K562 (cell line): Measurements from ENCODE around the gene XYLB. TPM values are rescaled to one million over a fixed set of nuclear protein-coding genes. Genes with fewer than 3 reads are reported as not detected.

Experiments
- ELF2 ChIP-seq: fragments of 250-450 bp; sonication (Bioruptor Pico); IDR thresholded peaks from 2 replicates; pipeline ENCODE4 v1.5.0; 2021; ENCODE audit warnings: mild to moderate bottlenecking
- EP400 ChIP-seq: fragments of 450-650 bp; IDR thresholded peaks from 2 replicates; pipeline ENCODE4 v1.6.1; 2017; ENCODE audit warnings: antibody characterized with exemption, mild to moderate bottlenecking, moderate library complexity
- KDM4B ChIP-seq, 2 experiments: fragments of 450-650 bp in 1 of 2; sonication (generic) in 1 of 2; IDR thresholded peaks; 2 replicates each; pipeline ENCODE4 v1.6.1; 2016 to 2017; ENCODE audit warnings: borderline replicate concordance in 2 of 2, antibody characterized with exemption in 1 of 2, low read depth in 1 of 2, mild to moderate bottlenecking in 1 of 2
- MTF1 ChIP-seq: fragments of 250-450 bp; sonication (Bioruptor Pico); IDR thresholded peaks from 2 replicates; pipeline ENCODE4 v1.9.0; 2021; ENCODE audit warnings: moderate library complexity, mild to moderate bottlenecking, inconsistent platforms, borderline replicate concordance
- PRPF4 ChIP-seq: fragments of 200-400 bp; formaldehyde crosslinking; IDR thresholded peaks from one replicate; pipeline ENCODE4 v1.6.1; 2017; ENCODE audit warnings: low read length, low read depth, mild to moderate bottlenecking; ENCODE audit not compliant: insufficient read depth, poor library complexity, severe bottlenecking
- SREBF2 ChIP-seq: sonication (generic); formaldehyde crosslinking; IDR thresholded peaks from 2 replicates; pipeline ENCODE4 v1.4.0; 2020; ENCODE audit warnings: mild to moderate bottlenecking, missing genetic modification reagents
- TBP ChIP-seq: optimal IDR thresholded peaks from 2 replicates; pipeline ENCODE3; 2011; ENCODE audit warnings: low read depth, low read length, improper control_type of control experiment
- ZBED1 ChIP-seq: IDR thresholded peaks from 2 replicates; pipeline ENCODE4 v1.6.1; 2014
- ZNF24 ChIP-seq: fragments of 450-650 bp; IDR thresholded peaks from 2 replicates; pipeline ENCODE4 v1.6.1; 2016
- polyA plus RNA-seq, 8 experiments: library from polyadenylated mRNA; depleted of rRNA in 4 of 8; stranded (reverse) in 5 of 8; unstranded in 3 of 8; fragments of >200 nt; fragmentation: Nextera tagmentation in 2 of 8; fragmentation: Illumina TruSeq in 1 of 8; extraction: Ambion mirVana in 2 of 8; extraction: Trizol in 1 of 8; gene quantifications; 2 replicates each; pipeline versions ENCODE4 v1.2.1 to v1.2.3, GENCODE V29; 2011 to 2014; ENCODE audit warnings: inconsistent platforms in 1 of 8, missing spikeins in 1 of 8
- total RNA-seq, 7 experiments: library from RNA; depleted of rRNA in 6 of 7; stranded (reverse); fragments of >200 nt in 6 of 7; fragmentation: Illumina TruSeq in 2 of 7; extraction: Trizol in 2 of 7; gene quantifications; 2 replicates each; pipeline versions ENCODE4 v1.2.1 to v1.2.3, GENCODE V29; 2011 to 2021; ENCODE audit warnings: low replicate concordance in 1 of 7
- TF ChIP-seq, protein P1 (sequence below): sonication (generic); IDR thresholded peaks from 2 replicates; pipeline ENCODE4 v1.6.1; 2016
- TF ChIP-seq, protein P2 (sequence below), 2 experiments: fragments of 450-650 bp in 1 of 2; sonication (generic) in 1 of 2; formaldehyde crosslinking; conservative IDR thresholded peaks; 2 replicates each; pipeline versions ENCODE4 v1.4.0 to v1.8.1; 2020 to 2022; ENCODE audit warnings: mild to moderate bottlenecking in 1 of 2, missing genetic modification reagents in 1 of 2
- TF ChIP-seq, protein P3 (sequence below): IDR thresholded peaks from 3 replicates; pipeline ENCODE4 v1.6.1; 2011; ENCODE audit warnings: borderline replicate concordance, mild to moderate bottlenecking; ENCODE audit not compliant: insufficient read length, insufficient read depth
- TF ChIP-seq, protein P4 (sequence below): fragments of 150-350 bp; conservative IDR thresholded peaks from 2 replicates; pipeline ENCODE4 v1.6.1; 2014; ENCODE audit warnings: low read length
- TF ChIP-seq, protein P5 (sequence below): fragments of 250-450 bp; sonication (Bioruptor Pico); IDR thresholded peaks from 2 replicates; pipeline ENCODE4 v1.4.0; 2020; ENCODE audit warnings: mild to moderate bottlenecking
- TF ChIP-seq, protein P6 (sequence below): fragments of 150-350 bp; IDR thresholded peaks from 2 replicates; pipeline ENCODE4 v1.6.1; 2014; ENCODE audit warnings: low read depth, mild to moderate bottlenecking, low read length, borderline replicate concordance

XYLB gene
- total and polyA plus RNA-seq, 9 of the 15 experiments (the other 6 are each of a cell fraction or from before 2014, with no cell fraction given), result 4.0 to 20.2 (median 13.2) TPM

DNA sequence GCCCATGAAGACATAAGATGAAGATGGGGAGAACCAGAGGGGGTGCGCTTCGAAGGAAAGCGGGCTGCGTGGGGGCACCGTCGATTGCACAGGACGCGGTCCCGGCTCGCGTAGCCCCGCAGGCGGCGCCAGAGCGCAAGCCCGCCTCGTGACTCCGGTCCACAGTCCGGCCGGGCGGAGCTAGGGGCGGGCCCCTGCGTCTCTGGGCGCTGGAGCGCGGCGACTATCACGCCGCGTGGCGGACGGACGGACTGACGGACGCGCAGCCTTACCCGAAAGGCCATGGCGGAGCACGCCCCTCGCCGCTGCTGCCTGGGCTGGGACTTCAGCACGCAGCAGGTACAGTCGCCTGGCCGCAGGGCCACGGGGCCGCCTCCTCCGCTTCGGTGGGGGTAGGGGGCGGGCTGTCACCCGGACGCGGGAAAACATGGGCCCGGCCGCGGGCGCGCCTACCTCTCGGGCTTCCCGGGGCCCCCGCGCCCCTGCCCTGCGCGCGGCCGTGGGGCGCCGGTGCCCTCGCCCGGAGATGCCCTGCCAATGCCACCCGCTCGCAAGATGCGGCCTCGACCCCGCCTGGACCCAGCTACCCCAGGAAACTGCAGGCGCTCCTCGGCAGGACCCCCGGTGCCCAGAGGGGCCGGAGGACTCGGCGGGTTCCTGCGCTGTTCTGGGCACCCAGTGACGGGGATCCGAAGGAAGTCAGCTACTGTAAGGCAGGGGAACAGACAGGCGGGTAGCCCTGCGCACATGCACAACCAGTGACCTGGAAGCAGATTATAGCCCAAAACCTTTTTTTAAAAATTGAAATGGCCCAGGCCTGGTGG is at the start of gene XYLB (continued):
- TF ChIP-seq SREBF2 (no peak), EP400 (peak; percentile 95), PRPF4 (no peak), TBP (peak; percentile 45), ZBED1 (peak; percentile 46; the same call in 1 of the 2 replicates), ZNF24 (peak; percentile 75; the same call in 1 of the 2 replicates), MTF1 (CRISPR knock-in tag) (no peak), KDM4B (IDR thresholded peaks at IDR 0.05; ENCODE audit: borderline replicate concordance in 2 of 2, low read depth in 1 of 2) (peak in 1 of 2 experiments; percentile 79; a peak in 1 of 4 replicates), ELF2 (CRISPR knock-in tag) (no peak)
- TF ChIP-seq, protein P1, sequence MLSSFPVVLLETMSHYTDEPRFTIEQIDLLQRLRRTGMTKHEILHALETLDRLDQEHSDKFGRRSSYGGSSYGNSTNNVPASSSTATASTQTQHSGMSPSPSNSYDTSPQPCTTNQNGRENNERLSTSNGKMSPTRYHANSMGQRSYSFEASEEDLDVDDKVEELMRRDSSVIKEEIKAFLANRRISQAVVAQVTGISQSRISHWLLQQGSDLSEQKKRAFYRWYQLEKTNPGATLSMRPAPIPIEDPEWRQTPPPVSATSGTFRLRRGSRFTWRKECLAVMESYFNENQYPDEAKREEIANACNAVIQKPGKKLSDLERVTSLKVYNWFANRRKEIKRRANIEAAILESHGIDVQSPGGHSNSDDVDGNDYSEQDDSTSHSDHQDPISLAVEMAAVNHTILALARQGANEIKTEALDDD, result no peak
- TF ChIP-seq, protein P2, sequence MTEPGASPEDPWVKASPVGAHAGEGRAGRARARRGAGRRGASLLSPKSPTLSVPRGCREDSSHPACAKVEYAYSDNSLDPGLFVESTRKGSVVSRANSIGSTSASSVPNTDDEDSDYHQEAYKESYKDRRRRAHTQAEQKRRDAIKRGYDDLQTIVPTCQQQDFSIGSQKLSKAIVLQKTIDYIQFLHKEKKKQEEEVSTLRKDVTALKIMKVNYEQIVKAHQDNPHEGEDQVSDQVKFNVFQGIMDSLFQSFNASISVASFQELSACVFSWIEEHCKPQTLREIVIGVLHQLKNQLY (CRISPR knock-in tag; conservative IDR thresholded peaks at IDR 0.05), result peak in 1 of 2 experiments; percentile 94; a peak in 2 of 4 replicates
- TF ChIP-seq, protein P3, sequence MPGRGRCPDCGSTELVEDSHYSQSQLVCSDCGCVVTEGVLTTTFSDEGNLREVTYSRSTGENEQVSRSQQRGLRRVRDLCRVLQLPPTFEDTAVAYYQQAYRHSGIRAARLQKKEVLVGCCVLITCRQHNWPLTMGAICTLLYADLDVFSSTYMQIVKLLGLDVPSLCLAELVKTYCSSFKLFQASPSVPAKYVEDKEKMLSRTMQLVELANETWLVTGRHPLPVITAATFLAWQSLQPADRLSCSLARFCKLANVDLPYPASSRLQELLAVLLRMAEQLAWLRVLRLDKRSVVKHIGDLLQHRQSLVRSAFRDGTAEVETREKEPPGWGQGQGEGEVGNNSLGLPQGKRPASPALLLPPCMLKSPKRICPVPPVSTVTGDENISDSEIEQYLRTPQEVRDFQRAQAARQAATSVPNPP, result no peak
- TF ChIP-seq, protein P4, sequence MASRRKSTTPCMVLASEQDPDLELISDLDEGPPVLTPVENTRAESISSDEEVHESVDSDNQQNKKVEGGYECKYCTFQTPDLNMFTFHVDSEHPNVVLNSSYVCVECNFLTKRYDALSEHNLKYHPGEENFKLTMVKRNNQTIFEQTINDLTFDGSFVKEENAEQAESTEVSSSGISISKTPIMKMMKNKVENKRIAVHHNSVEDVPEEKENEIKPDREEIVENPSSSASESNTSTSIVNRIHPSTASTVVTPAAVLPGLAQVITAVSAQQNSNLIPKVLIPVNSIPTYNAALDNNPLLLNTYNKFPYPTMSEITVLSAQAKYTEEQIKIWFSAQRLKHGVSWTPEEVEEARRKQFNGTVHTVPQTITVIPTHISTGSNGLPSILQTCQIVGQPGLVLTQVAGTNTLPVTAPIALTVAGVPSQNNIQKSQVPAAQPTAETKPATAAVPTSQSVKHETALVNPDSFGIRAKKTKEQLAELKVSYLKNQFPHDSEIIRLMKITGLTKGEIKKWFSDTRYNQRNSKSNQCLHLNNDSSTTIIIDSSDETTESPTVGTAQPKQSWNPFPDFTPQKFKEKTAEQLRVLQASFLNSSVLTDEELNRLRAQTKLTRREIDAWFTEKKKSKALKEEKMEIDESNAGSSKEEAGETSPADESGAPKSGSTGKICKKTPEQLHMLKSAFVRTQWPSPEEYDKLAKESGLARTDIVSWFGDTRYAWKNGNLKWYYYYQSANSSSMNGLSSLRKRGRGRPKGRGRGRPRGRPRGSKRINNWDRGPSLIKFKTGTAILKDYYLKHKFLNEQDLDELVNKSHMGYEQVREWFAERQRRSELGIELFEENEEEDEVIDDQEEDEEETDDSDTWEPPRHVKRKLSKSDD, result no peak
- TF ChIP-seq, protein P5, sequence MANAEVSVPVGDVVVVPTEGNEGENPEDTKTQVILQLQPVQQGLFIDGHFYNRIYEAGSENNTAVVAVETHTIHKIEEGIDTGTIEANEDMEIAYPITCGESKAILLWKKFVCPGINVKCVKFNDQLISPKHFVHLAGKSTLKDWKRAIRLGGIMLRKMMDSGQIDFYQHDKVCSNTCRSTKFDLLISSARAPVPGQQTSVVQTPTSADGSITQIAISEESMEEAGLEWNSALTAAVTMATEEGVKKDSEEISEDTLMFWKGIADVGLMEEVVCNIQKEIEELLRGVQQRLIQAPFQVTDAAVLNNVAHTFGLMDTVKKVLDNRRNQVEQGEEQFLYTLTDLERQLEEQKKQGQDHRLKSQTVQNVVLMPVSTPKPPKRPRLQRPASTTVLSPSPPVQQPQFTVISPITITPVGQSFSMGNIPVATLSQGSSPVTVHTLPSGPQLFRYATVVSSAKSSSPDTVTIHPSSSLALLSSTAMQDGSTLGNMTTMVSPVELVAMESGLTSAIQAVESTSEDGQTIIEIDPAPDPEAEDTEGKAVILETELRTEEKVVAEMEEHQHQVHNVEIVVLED (CRISPR knock-in tag), result peak; percentile 95
- TF ChIP-seq, protein P6, sequence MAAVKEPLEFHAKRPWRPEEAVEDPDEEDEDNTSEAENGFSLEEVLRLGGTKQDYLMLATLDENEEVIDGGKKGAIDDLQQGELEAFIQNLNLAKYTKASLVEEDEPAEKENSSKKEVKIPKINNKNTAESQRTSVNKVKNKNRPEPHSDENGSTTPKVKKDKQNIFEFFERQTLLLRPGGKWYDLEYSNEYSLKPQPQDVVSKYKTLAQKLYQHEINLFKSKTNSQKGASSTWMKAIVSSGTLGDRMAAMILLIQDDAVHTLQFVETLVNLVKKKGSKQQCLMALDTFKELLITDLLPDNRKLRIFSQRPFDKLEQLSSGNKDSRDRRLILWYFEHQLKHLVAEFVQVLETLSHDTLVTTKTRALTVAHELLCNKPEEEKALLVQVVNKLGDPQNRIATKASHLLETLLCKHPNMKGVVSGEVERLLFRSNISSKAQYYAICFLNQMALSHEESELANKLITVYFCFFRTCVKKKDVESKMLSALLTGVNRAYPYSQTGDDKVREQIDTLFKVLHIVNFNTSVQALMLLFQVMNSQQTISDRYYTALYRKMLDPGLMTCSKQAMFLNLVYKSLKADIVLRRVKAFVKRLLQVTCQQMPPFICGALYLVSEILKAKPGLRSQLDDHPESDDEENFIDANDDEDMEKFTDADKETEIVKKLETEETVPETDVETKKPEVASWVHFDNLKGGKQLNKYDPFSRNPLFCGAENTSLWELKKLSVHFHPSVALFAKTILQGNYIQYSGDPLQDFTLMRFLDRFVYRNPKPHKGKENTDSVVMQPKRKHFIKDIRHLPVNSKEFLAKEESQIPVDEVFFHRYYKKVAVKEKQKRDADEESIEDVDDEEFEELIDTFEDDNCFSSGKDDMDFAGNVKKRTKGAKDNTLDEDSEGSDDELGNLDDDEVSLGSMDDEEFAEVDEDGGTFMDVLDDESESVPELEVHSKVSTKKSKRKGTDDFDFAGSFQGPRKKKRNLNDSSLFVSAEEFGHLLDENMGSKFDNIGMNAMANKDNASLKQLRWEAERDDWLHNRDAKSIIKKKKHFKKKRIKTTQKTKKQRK, result no peak
